GM12801 (cell line): Measurements from ENCODE around the gene CALML6.

Source experiments
- CTCF ChIP-seq: IDR thresholded peaks from one replicate; pipeline ENCODE4 v1.5.1; 2011; ENCODE audit warnings: control low read depth; ENCODE audit not compliant: insufficient read length; ENCODE audit errors: extremely low read depth

The CALML6 gene

GRCh38 chr1:1889847-1890505, 25.1 kb upstream of the CALML6 start:
- no peak for TF ChIP-seq CTCF

GRCh38 chr1:1890506-1891348, 24.3 kb upstream of the CALML6 start, which contains the start of gene GNB1:
TSS of gene GNB1 (minus strand) at chr1:1891087. CDS start at chr1:1825453, 65,634 bp downstream.
- TF ChIP-seq CTCF = no peak

DNA sequence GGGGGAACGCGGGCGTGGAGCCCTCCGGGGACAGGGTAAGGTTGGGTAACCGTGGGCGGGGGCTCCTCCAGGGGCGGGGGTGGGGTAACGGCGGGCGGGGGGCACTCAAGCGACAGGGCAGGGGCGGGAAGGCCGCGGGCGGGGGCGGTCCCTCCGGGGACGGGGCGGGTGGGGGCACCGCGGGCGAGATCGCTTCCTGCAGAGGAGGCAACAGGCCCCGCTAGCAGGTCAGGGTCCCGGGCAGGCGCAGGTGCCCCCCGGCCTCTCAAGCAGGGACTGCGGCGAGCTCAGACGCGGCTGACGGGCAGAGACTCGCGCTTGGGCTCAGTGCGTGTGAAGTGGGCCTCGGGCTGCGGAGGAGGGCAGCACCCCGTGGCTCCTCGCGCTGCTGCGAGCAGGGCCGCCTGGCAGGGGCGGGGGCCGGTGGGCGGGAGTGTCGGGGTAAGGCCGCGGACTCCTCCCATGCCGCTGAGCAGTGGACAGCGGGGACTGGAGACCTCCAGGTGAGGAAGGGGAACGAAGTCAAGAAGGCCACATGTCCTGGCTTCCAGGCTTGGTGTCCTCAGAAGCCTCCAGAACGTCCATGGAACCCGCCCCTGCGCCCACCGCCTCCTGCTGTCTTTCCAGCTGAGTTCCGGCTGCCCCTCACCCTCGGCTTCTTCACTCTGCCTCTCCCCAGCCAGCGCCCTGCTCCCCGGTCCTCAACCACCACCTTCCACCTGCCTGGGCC, 23.5 kb upstream of the CALML6 start:
- no peak for TF ChIP-seq CTCF

DNA sequence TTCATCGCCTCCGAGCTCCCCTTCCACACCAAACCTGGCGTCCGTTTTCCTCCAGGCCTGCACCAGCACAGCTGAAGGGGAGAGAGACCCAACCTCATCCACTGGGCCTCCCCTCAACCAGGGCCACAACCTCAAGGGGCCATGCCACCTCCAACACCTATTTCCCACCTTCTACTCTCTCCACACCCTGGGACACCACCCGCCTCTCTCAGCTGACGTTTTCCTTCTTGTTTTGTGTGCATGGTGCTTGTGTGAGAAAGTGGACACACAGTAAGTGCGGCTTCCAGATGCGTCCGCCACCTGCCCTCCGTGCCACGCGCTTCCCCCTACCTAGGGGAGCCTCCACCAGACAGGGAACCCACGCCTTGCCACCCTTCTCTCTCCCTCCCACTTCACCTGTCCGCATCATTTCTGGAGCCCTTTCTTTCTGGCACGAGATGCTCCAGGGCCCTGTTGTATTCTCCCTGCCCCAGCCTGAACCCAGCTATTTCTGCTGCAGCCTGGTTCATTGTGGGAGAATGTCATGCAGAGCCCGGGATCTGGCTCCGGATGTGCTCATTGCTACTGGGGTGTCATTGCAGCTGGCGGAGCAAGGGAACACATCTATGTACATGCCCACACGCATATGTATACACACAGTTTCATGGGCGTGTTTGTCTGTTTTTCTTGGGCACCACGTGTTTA, 22.8 kb upstream of the CALML6 start:
- TF ChIP-seq CTCF = no peak

GRCh38 chr1:1892763-1893120, 22.3 kb upstream of the CALML6 start:
- no peak for TF ChIP-seq CTCF

DNA sequence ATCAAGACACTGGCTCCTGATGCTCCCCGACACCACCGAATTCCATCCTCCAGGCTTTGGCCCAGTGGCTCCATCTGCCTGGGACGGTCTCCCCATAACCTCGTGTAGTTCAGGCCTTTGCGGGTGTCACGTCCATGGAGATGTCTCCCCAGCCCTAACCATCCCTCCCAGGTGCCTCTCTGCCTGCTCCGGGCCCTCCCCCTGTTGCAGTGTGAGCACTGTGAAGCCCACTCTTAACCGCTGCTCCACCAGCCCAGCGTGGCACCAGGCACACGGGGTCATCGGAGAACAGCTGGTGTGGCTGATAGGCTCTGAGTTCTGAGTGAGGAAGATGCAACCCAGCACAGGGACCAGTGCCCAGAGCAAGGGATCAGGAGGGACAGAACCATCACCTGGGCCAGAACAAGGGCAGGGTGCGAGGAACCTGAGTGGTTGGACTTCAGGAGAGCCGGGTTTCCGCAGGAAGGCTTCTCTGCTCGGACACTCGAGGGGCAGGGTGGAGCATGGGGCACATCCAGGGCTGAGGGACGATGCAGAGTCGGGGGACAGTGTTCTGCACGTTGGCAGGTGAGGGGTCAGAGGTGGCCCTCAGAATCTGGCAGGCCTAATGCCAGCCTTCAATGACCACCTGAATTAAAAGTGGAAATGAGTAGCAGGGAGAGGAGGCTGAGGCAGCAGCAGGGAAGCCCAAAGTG, 21.6 kb upstream of the CALML6 start:
- no peak for TF ChIP-seq CTCF
